Transverse colon (tissue), 4 donors: Measurements from ENCODE around the gene HERC2. TPM values are rescaled to one million over a fixed set of nuclear protein-coding genes. Genes with fewer than 3 reads are reported as not detected.

ENCODE experiments used
- DNase-seq: peaks from one replicate; pipeline ENCODE4 v3.0.0-alpha.2; 2019
- H3K27ac ChIP-seq, 4 donors: fragments of 200-600 bp; sonication (generic); 2 replicates each; pipeline ENCODE4 v1.5.1; 2016 to 2018; ENCODE audit warnings: inconsistent platforms in 4 of 4
- H3K27me3 ChIP-seq: fragments of 200-600 bp; sonication (generic); 2 replicates; pipeline ENCODE4 v1.5.1; 2017; ENCODE audit warnings: inconsistent platforms
- H3K36me3 ChIP-seq, 4 donors: fragments of 200-600 bp; sonication (generic); 2 replicates each; pipeline ENCODE4 v1.5.1; 2017 to 2019; ENCODE audit warnings: inconsistent platforms in 4 of 4
- H3K4me1 ChIP-seq, 4 donors: fragments of 200-600 bp; sonication (generic); 2 replicates each; pipeline ENCODE4 v1.5.1; 2017 to 2020; ENCODE audit warnings: inconsistent platforms in 4 of 4
- H3K4me3 ChIP-seq, 4 donors: fragments of 200-600 bp; sonication (generic); 1 replicate in 1 of 4; 2 replicates in 3 of 4; pipeline versions ENCODE4 v1.5.1 to v1.6.1; 2017 to 2019; ENCODE audit warnings: inconsistent platforms in 4 of 4
- H3K9me3 ChIP-seq, 2 donors: fragments of 200-600 bp; sonication (generic); 2 replicates each; pipeline ENCODE4 v1.5.1; 2017 to 2019; ENCODE audit warnings: inconsistent platforms in 2 of 2
- CTCF ChIP-seq, 5 experiments: fragments of 200-600 bp in 3 of 5; fragments of 450-650 bp in 2 of 5; sonication (generic) in 3 of 5; IDR thresholded peaks; 1 replicate in 2 of 5; 2 replicates in 3 of 5; pipeline ENCODE4 v1.5.1; 2016 to 2017; ENCODE audit warnings: antibody characterized with exemption in 5 of 5, inconsistent platforms in 3 of 5, mild to moderate bottlenecking in 2 of 5, moderate library complexity in 1 of 5
- EP300 ChIP-seq: sonication (generic); formaldehyde crosslinking; IDR thresholded peaks from one replicate; pipeline ENCODE4 v1.6.1; 2017; ENCODE audit warnings: antibody characterized with exemption, low read depth
- POLR2A ChIP-seq: fragments of 450-650 bp; IDR thresholded peaks from one replicate; pipeline ENCODE4 v1.6.1; 2016; ENCODE audit warnings: antibody characterized with exemption, mild to moderate bottlenecking, moderate library complexity
- POLR2AphosphoS5 ChIP-seq, 3 donors: sonication (generic); formaldehyde crosslinking; IDR thresholded peaks; one replicate each; pipeline ENCODE4 v1.6.1; 2016; ENCODE audit warnings: antibody characterized with exemption in 3 of 3
- WGBS, 2 donors: methylation state at CpG; one replicate each; pipeline ENCODE4 v1.1.5; 2018; ENCODE audit warnings: low coverage in 1 of 2; 5-methylcytosine and 5-hydroxymethylcytosine counted together
- in situ Hi-C, 4 donors: fragments of 200-750 bp; cut with MboI; loops; one replicate each; pipeline versions ENCODE4 v1.15.0 to v1.15.1; 2017; ENCODE audit warnings: low sequenced_read_pairs in 3 of 4, low pct_ligation_motif_present in 1 of 4, low pct_unique_long_range_greater_than_20kb in 1 of 4
- intact Hi-C: fragments of 100-400 bp; cut with DNase I; formaldehyde crosslinking; loops from one replicate; pipeline ENCODE4 v1.15.1; 2023; ENCODE audit warnings: low total_unique reads
- total RNA-seq, 4 donors: library from RNA; depleted of rRNA; stranded (reverse); fragments of >200 nt; gene quantifications; one replicate each; pipeline ENCODE4 v1.1.0, GENCODE V29; 2016

Gene HERC2
- total RNA-seq, 4 donors from 2014 or later = 64.9 to 182 (median 83.7) TPM

GRCh38 chr15:28260722-28261121, 61.3 kb downstream of the HERC2 start:
- 66% methylated on average over 5 of the region's 5 CpGs; no CpG with 5 or more reads in 1 of the 2 donors for WGBS, 2 donors

GRCh38 chr15:28260317-28260716, 61.7 kb downstream of the HERC2 start:
- in situ Hi-C loops = loop anchor here in 1 of 4 donors (25.0 kb wide), 1 partner anchor 98 kb away; no protein-coding TSS in a partner anchor
- TF ChIP-seq POLR2A = no peak
- no peak for TF ChIP-seq EP300
- TF ChIP-seq CTCF (IDR thresholded peaks at IDR 0.05) = no peak
- TF ChIP-seq POLR2AphosphoS5 (IDR thresholded peaks at IDR 0.05) = no peak
- WGBS, 2 donors = 89 to 95% methylated on average over 3 of the region's 3 CpGs
- Histone ChIP-seq H3K27ac (no peak overlapping the region), H3K36me3 (peaks cover 0 to 13% (median 5%) of the 10 kb centered on the region in 4 donors), H3K27me3 (no peaks in the 10 kb centered on the region), H3K9me3 (no peaks in the 10 kb centered on the region), H3K4me3 (no peak overlapping the region), H3K4me1 (no peaks in the 10 kb centered on the region)
- DNase-seq = no peak
- intact Hi-C loops = no loop called here

More at GRCh38 chr15:28260722-28261121, 61.3 kb downstream of the HERC2 start:
- Histone ChIP-seq H3K27me3 (no peaks in the 10 kb centered on the region), H3K27ac (no peak overlapping the region), H3K9me3 (no peaks in the 10 kb centered on the region), H3K36me3 (peaks cover 0 to 17% (median 6%) of the 10 kb centered on the region in 4 donors), H3K4me3 (no peak overlapping the region), H3K4me1 (no peaks in the 10 kb centered on the region)
- in situ Hi-C loops (loop anchor here in 1 of 4 donors (25.0 kb wide), 1 partner anchor 98 kb away; no protein-coding TSS in a partner anchor), intact Hi-C loops (no loop called here)
- TF ChIP-seq POLR2A = no peak
- TF ChIP-seq POLR2AphosphoS5 (IDR thresholded peaks at IDR 0.05) = no peak
- TF ChIP-seq EP300 = no peak
- TF ChIP-seq CTCF (IDR thresholded peaks at IDR 0.05) = no peak
- DNase-seq = no peak

- DNase-seq = no peak
- H3K4me1 ChIP-seq = no peaks in the 10 kb centered on the region
- no peaks in the 10 kb centered on the region for H3K9me3 ChIP-seq
- 93 to 95% methylated on average over 3 to 15 of the region's 15 CpGs for WGBS, 2 donors
- H3K27ac ChIP-seq = no peak overlapping the region
- no peak overlapping the region for H3K4me3 ChIP-seq
- H3K36me3 ChIP-seq = peaks cover 0 to 29% (median 14%) of the 10 kb centered on the region in 4 donors
- in situ Hi-C loops (loop anchor here in 1 of 4 donors (25.0 kb wide), 1 partner anchor 94 kb away; no protein-coding TSS in a partner anchor), intact Hi-C loops (no loop called here)
- TF ChIP-seq EP300 (no peak), POLR2A (no peak), POLR2AphosphoS5 (IDR thresholded peaks at IDR 0.05) (no peak), CTCF (IDR thresholded peaks at IDR 0.05) (no peak)
- H3K27me3 ChIP-seq = no peaks in the 10 kb centered on the region
These were observed 66.0 kb downstream of the HERC2 start for GRCh38 chr15:28255965-28256364.

- in situ Hi-C loops (loop anchor here in 1 of 4 donors (25.0 kb wide), 1 partner anchor 91 kb away; no protein-coding TSS in a partner anchor), intact Hi-C loops (no loop called here)
- DNase-seq = no peak
- 84 to 88% methylated on average over 2 to 6 of the region's 6 CpGs for WGBS, 2 donors
- peaks cover 0 to 44% (median 13%) of the 10 kb centered on the region in 4 donors for H3K36me3 ChIP-seq
- no peaks in the 10 kb centered on the region for H3K27me3 ChIP-seq
- no peaks in the 10 kb centered on the region for H3K4me1 ChIP-seq
- TF ChIP-seq EP300 (no peak), POLR2A (no peak), CTCF (IDR thresholded peaks at IDR 0.05) (no peak), POLR2AphosphoS5 (IDR thresholded peaks at IDR 0.05) (no peak)
- no peak overlapping the region for H3K4me3 ChIP-seq
- no peaks in the 10 kb centered on the region for H3K9me3 ChIP-seq
- H3K27ac ChIP-seq = no peak overlapping the region
These were observed 69.1 kb downstream of the HERC2 start for GRCh38 chr15:28252831-28253230.
